OCI-LY3 (cell line): Measurements from ENCODE around the gene DEPDC5.

Source experiments
- H2AFZ ChIP-seq: fragments of 200-600, 300-600 bp; shearing (Covaris generic); 2 replicates; pipeline ENCODE4 v1.6.0; 2014; ENCODE audit warnings: antibody characterized with exemption, low read depth, low read length
- H3K27ac ChIP-seq: fragments of 200-600, 300-600 bp; sonication (generic); 2 replicates; pipeline ENCODE4 v1.5.1; 2014; ENCODE audit warnings: mild to moderate bottlenecking, low read length, moderate library complexity, mixed read lengths
- H3K27me3 ChIP-seq: fragments of 200-600, 300-600 bp; sonication (generic); 2 replicates; pipeline ENCODE4 v1.6.1; 2014; ENCODE audit warnings: low read depth, low read length, mixed read lengths
- H3K36me3 ChIP-seq: fragments of 200-600, 300-600 bp; sonication (generic); replicated peaks from 2 replicates; pipeline ENCODE3; 2014; ENCODE audit warnings: low read depth, low read length, mixed read lengths
- H3K4me1 ChIP-seq: fragments of 300-600, 200-600 bp; sonication (generic); 2 replicates; pipeline ENCODE4 v1.6.1; 2014; ENCODE audit warnings: low read length, mixed read lengths
- H3K4me2 ChIP-seq: fragments of 200-600, 300-600 bp; sonication (generic); 2 replicates; pipeline ENCODE4 v1.6.1; 2014; ENCODE audit warnings: low read length, mixed read lengths
- H3K4me3 ChIP-seq: fragments of 300-600, 200-600 bp; sonication (generic); 2 replicates; pipeline ENCODE4 v1.5.1; 2014; ENCODE audit warnings: antibody characterized with exemption, mild to moderate bottlenecking, low read length, moderate library complexity
- H3K79me2 ChIP-seq: fragments of 300-600, 200-600 bp; shearing (Covaris generic); 2 replicates; pipeline ENCODE4 v1.6.1; 2014; ENCODE audit warnings: mild to moderate bottlenecking, low read length, mixed read lengths
- H3K9ac ChIP-seq: fragments of 300-600, 200-600 bp; shearing (Covaris generic); 2 replicates; pipeline ENCODE4 v1.6.0; 2014; ENCODE audit warnings: mild to moderate bottlenecking, low read length, moderate library complexity
- H3K9me3 ChIP-seq: fragments of 200-600, 300-600 bp; shearing (Covaris generic); 2 replicates; pipeline ENCODE4 v1.6.1; 2014; ENCODE audit warnings: low read length, mixed read lengths; ENCODE audit not compliant: insufficient read depth
- H4K20me1 ChIP-seq: fragments of 200-600, 300-600 bp; sonication (generic); 2 replicates; pipeline ENCODE4 v1.6.1; 2016; ENCODE audit warnings: low read length, mixed read lengths; ENCODE audit not compliant: insufficient read depth
- CTCF ChIP-seq: fragments of 200-600, 300-600 bp; sonication (generic); IDR thresholded peaks from 2 replicates; pipeline ENCODE4 v1.5.1; 2014; ENCODE audit warnings: antibody characterized with exemption, low read length, low read depth
- EZH2phosphoT487 ChIP-seq: fragments of 200-600 bp; shearing (Covaris generic); IDR thresholded peaks from 2 replicates; pipeline ENCODE4 v1.6.1; 2018; ENCODE audit warnings: antibody characterized with exemption, mixed run types, low read depth

Gene DEPDC5

GRCh38 chr22:31843526-31843925 lies 89.7 kb downstream of the DEPDC5 start:
- no peak overlapping the region for H3K27ac ChIP-seq
- no peaks in the 10 kb centered on the region for H3K9me3 ChIP-seq
- H3K36me3 ChIP-seq = peaks cover 31% of the 10 kb centered on the region
- H3K4me2 ChIP-seq = no peak overlapping the region
- no peaks in the 10 kb centered on the region for H3K27me3 ChIP-seq
- H4K20me1 ChIP-seq = no peaks in the 10 kb centered on the region
- H3K9ac ChIP-seq = no peak overlapping the region
- no peak overlapping the region for H3K4me3 ChIP-seq
- no peaks in the 10 kb centered on the region for H3K79me2 ChIP-seq
- no peak overlapping the region for H2AFZ ChIP-seq
- TF ChIP-seq CTCF (no peak), EZH2phosphoT487 (no peak)
- peaks cover 6% of the 10 kb centered on the region for H3K4me1 ChIP-seq

- no peaks in the 10 kb centered on the region for H3K27me3 ChIP-seq
- H3K4me2 ChIP-seq = no peak overlapping the region
- H3K4me1 ChIP-seq = peaks cover 6% of the 10 kb centered on the region
- H3K27ac ChIP-seq = no peak overlapping the region
- peaks cover 31% of the 10 kb centered on the region for H3K36me3 ChIP-seq
- H3K9me3 ChIP-seq = no peaks in the 10 kb centered on the region
- H4K20me1 ChIP-seq = no peaks in the 10 kb centered on the region
- H3K4me3 ChIP-seq = no peak overlapping the region
- no peaks in the 10 kb centered on the region for H3K79me2 ChIP-seq
- TF ChIP-seq EZH2phosphoT487 (no peak), CTCF (no peak)
- no peak overlapping the region for H2AFZ ChIP-seq
- H3K9ac ChIP-seq = no peak overlapping the region
Measured at GRCh38 chr22:31844941-31845340, 91.1 kb downstream of the DEPDC5 start.

- H3K4me2 ChIP-seq = no peak overlapping the region
- no peak overlapping the region for H3K9ac ChIP-seq
- H3K79me2 ChIP-seq = no peaks in the 10 kb centered on the region
- no peaks in the 10 kb centered on the region for H3K27me3 ChIP-seq
- H3K4me3 ChIP-seq = no peak overlapping the region
- H3K27ac ChIP-seq = no peak overlapping the region
- peaks cover 31% of the 10 kb centered on the region for H3K36me3 ChIP-seq
- no peaks in the 10 kb centered on the region for H4K20me1 ChIP-seq
- TF ChIP-seq CTCF (peak; percentile 27; the same call in 1 of the 2 replicates), EZH2phosphoT487 (no peak)
- H2AFZ ChIP-seq = no peak overlapping the region
- no peaks in the 10 kb centered on the region for H3K9me3 ChIP-seq
- peaks cover 6% of the 10 kb centered on the region for H3K4me1 ChIP-seq
Measured at GRCh38 chr22:31846161-31847115, 92.6 kb downstream of the DEPDC5 start.

GRCh38 chr22:31848411-31848810 lies 94.6 kb downstream of the DEPDC5 start:
- Histone ChIP-seq H2AFZ (no peak overlapping the region), H3K9me3 (no peaks in the 10 kb centered on the region), H3K4me2 (no peak overlapping the region), H3K9ac (no peak overlapping the region), H3K27me3 (no peaks in the 10 kb centered on the region), H3K79me2 (no peaks in the 10 kb centered on the region), H3K36me3 (peaks cover 24% of the 10 kb centered on the region), H3K4me3 (no peak overlapping the region), H3K27ac (no peak overlapping the region), H3K4me1 (peaks cover 6% of the 10 kb centered on the region), H4K20me1 (no peaks in the 10 kb centered on the region)
- TF ChIP-seq EZH2phosphoT487 = no peak
- no peak for TF ChIP-seq CTCF
